Fibroblast of lung (primary cell): ENCODE measurements around the gene JPH2.

Experiments
- EZH2 ChIP-seq: IDR thresholded peaks from 2 replicates; pipeline ENCODE4 v1.5.1; 2012; ENCODE audit warnings: low read length, control low read depth, mild to moderate bottlenecking; ENCODE audit errors: missing control alignments
- TF ChIP-seq, protein P1 (sequence below), 2 donors: IDR thresholded peaks in 1 of 2; conservative IDR thresholded peaks in 1 of 2; 1 replicate in 1 of 2; 2 replicates in 1 of 2; pipeline ENCODE4 v1.5.1; 2011 to 2012; ENCODE audit warnings: low read length in 2 of 2, control low read depth in 1 of 2, inconsistent platforms in 1 of 2, low read depth in 1 of 2, mild to moderate bottlenecking in 1 of 2

GRCh38 chr20:44181611-44182010 lies 5.4 kb downstream of the JPH2 start:
- TF ChIP-seq, protein P1, sequence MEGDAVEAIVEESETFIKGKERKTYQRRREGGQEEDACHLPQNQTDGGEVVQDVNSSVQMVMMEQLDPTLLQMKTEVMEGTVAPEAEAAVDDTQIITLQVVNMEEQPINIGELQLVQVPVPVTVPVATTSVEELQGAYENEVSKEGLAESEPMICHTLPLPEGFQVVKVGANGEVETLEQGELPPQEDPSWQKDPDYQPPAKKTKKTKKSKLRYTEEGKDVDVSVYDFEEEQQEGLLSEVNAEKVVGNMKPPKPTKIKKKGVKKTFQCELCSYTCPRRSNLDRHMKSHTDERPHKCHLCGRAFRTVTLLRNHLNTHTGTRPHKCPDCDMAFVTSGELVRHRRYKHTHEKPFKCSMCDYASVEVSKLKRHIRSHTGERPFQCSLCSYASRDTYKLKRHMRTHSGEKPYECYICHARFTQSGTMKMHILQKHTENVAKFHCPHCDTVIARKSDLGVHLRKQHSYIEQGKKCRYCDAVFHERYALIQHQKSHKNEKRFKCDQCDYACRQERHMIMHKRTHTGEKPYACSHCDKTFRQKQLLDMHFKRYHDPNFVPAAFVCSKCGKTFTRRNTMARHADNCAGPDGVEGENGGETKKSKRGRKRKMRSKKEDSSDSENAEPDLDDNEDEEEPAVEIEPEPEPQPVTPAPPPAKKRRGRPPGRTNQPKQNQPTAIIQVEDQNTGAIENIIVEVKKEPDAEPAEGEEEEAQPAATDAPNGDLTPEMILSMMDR (conservative IDR thresholded peaks at IDR 0.05 in 1 of 2, IDR thresholded peaks at IDR 0.05 in 1 of 2; ENCODE audit: low read depth in 1 of 2, low read length in 2 of 2) = no peak
- TF ChIP-seq EZH2 = no peak
